ENCODE data around the gene C1orf115.

Gene C1orf115

DNA sequence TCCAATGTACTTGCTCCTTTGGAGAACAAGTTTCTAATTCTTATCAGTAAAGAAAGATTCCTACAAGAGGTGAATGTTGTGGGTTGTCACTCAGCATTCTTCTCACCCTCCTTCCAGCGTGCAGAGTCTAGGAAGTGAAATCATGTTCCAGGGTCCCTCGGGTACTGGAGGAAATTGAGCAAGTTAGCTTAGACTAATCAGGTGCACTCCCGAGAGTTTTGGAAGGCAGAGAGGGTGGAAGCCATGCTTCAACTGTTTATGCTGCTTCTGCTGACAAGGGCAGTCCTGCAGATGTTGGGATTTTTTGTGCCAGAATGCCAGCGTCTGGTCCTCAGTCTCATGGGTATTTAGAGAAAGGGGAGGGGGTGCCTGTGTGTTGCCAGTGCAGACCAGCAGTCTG is 5.3 kb upstream of the C1orf115 start:
- peaks cover 4% of the 10 kb centered on the region for H3K4me1 Mint-ChIP-seq
- H3K4me3 Mint-ChIP-seq = no peak overlapping the region
- H3K9me3 Mint-ChIP-seq = no peaks in the 10 kb centered on the region
- no peaks in the 10 kb centered on the region for H3K36me3 Mint-ChIP-seq
- H3K27ac Mint-ChIP-seq = no peak overlapping the region
- ATAC-seq = no peak
- no peak for DNase-seq (ENCODE audit: low spot score in 2 of 2)

DNA sequence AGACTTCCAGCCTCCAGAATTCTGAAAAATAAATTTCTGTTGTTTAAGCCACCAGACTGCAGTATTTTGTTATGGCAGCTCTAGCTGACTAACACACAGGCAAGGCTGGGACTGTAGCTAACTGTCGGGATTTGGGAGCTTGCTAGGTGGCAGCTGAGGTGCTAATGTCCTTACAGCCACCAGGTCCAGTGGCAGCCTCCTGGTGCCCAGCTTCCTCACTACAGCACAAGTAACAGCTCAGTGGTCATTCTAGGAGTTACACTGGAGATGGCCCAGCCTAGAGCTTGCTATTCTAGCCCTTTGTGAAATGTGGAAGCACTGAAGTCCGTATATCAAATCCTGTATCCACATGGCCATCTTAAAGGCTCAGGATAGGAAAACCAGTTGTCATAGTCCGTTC is 4.3 kb upstream of the C1orf115 start:
- peaks cover 7% of the 10 kb centered on the region for H3K4me1 Mint-ChIP-seq
- DNase-seq (ENCODE audit: low spot score in 2 of 2) (no peak), ATAC-seq (no peak)
- H3K9me3 Mint-ChIP-seq = no peaks in the 10 kb centered on the region
- no peak overlapping the region for H3K4me3 Mint-ChIP-seq
- no peaks in the 10 kb centered on the region for H3K36me3 Mint-ChIP-seq
- no peak overlapping the region for H3K27ac Mint-ChIP-seq

DNA sequence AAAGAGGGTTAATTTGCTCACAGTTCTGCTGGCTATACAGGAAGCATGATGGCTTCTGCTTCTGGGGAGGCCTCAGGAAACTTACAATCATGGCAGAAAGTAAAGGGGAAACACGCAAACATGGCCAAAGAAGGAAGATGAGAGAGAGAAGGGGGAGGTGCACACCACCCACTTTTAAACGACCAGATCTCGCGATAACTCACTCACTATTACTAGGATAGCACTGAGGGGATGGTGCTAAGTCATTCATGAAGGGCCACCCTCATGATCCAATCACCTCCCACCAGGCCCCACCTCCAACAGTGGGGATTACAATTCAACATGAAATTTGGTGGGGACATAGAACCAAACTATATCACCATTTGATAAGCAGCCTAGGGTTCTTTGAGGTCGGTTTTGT is 2.4 kb upstream of the C1orf115 start:
- Mint-ChIP-seq H3K36me3 (no peaks in the 10 kb centered on the region), H3K4me3 (no peak overlapping the region), H3K27ac (no peak overlapping the region), H3K9me3 (no peaks in the 10 kb centered on the region), H3K4me1 (peaks cover 7% of the 10 kb centered on the region)
- DNase-seq (ENCODE audit: low spot score in 2 of 2) = no peak
- no peak for ATAC-seq

DNA sequence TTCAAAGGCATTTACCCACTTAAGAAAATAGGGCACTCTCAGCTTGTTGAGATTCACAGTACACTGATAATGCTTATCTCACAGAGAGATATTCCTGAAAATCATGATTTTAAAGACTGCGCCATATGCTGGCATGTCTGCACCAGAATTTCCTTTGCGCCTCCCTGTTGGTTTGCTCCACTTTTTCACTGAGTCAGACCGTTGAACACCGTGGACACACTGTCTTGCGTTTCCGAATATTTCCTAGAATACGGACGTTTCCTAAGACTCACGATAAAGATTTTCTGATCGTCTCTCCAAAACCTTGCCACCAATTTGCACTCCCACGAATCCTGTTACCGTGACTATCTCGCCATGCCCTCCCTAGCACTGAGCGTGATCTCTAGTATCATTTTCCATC is 497 bp upstream of the C1orf115 start:
- peaks cover 7% of the 10 kb centered on the region for H3K4me1 Mint-ChIP-seq
- ATAC-seq = no peak

DNA sequence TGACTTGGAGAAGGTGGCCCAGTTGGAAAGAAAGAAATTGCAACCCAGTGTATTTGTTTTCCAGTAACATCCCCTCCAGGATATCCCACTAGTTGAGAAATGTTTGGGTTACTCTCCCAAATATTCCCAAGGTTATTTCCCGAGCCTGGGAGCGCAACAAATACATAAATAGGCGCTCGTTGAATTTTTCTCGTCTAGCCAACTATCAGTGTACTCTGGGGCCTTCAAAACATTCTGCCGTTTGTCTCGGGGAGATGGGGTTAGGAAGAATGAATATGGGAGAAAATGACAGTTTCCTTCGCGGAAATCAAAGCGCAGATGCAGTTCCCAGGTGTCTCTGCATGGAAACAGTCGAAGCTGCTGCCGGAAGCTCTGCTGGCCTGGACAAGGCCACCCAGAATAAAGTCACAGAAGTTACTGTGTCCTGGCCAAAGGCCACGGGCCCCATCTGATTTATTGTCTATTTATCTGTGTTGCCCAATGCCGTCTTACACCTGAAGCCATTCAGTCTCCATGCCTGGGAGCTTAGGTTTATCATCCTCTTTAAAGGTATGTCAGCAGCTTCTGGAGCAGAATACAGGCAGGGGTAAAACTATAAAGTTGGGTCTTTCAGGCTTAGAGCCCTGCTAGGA is 1.0 kb downstream of the C1orf115 start:
- H3K4me1 Mint-ChIP-seq = peaks cover 7% of the 10 kb centered on the region
- DNase-seq (ENCODE audit: low spot score in 2 of 2) (no peak), ATAC-seq (no peak)
- no peaks in the 10 kb centered on the region for H3K36me3 Mint-ChIP-seq
- H3K27ac Mint-ChIP-seq = no peak overlapping the region
- no peak overlapping the region for H3K4me3 Mint-ChIP-seq
- H3K9me3 Mint-ChIP-seq = no peaks in the 10 kb centered on the region

More for the DNA sequence above, 497 bp upstream of the C1orf115 start:
- no peak overlapping the region for H3K27ac Mint-ChIP-seq
- H3K9me3 Mint-ChIP-seq = no peaks in the 10 kb centered on the region
- no peaks in the 10 kb centered on the region for H3K36me3 Mint-ChIP-seq
- peak overlapping the region; percentile 66 for H3K4me3 Mint-ChIP-seq
- no peak for DNase-seq (ENCODE audit: low spot score in 2 of 2)

DNA sequence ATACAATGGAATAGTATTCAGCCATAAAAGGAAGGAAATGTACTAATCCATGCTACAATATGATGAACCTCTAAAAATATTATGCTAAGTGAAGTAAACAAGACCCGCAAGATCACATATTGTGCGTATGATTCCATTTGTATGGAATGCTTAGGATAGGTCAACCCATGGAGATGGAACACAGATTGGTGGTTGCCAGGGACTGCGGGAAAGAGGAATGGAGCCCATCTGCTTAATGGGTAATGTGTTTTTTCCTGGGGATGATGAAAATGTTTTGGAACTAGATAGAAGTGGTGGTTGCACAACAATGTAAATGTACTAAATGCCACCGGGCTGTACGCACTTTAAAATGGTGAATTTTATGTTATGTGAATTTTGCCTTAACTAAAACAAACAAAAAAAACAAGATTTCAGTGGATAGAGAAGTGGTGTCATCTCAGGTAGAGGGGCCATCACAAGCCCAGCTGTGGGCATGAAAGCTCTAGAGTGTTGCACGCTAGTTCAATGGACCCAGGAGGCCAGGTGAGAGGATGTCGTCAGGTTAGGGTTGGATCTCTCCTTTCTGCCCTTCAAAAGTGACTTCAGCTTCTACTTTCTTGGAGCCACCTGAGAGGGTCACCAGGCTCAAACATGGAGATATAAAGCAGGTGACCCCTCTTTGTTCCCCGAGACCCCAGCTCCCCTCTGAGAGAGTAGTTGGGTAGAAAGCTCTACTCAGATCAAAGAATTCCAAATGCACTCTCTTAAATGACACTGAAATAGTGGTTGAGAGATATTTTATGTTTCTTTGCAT is 2.5 kb downstream of the C1orf115 start:
- no peaks in the 10 kb centered on the region for H3K36me3 Mint-ChIP-seq
- no peak overlapping the region for H3K27ac Mint-ChIP-seq
- no peak overlapping the region for H3K4me3 Mint-ChIP-seq
- ATAC-seq = no peak
- H3K4me1 Mint-ChIP-seq = peaks cover 7% of the 10 kb centered on the region
- H3K9me3 Mint-ChIP-seq = no peaks in the 10 kb centered on the region
- peak in 1 of 2 donors; percentile 12 for DNase-seq (ENCODE audit: low spot score in 2 of 2)

DNA sequence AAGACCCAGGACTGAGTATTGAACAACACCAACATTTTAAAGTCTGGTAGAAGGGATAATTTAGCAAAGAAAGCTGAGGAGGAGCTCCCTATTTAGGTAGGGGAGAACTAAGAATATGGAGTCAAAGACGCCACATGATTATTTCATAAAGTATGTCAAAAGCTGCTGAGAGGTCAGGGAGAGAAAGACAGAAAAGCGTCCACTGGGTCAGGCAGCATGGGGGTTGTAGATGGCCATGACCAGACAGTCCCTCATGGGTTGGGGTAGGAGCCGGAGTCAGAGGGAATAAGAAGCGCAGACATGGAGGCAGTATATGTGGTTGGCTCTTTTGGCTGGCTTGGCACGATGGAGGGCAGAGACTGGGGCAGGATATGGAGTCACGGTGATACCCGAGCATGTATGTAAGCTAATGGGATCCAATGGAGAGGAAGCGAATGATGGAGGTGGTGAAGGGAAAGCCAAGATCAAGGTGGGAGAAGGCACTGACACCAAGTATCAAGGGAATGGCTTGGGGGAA is 4.8 kb downstream of the C1orf115 start:
- Mint-ChIP-seq H3K27ac (no peak overlapping the region), H3K4me1 (peaks cover 3% of the 10 kb centered on the region), H3K36me3 (no peaks in the 10 kb centered on the region), H3K4me3 (no peak overlapping the region), H3K9me3 (no peaks in the 10 kb centered on the region)
- peak in 1 of 2 donors; percentile 13 for DNase-seq (ENCODE audit: low spot score in 2 of 2)
- no peak for ATAC-seq

DNA sequence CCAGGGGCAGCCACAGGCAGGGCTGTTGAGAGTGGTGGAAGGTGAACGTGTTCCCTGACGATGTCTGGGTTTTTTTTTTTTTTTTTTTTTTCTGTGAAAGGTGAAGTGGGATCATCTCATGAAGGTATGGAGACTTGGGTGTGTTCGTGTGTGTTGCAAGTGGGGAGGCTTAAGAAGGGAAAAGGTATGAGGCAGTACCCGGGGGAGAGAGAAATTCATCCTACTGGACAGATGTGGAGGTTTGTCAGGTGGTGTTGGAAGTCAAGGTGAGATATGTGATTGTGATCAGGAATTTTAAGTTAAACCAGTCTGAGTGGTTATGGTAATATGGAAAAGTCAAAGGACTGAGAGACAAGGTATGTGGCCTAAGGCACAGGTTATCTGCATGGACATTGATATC is 5.3 kb downstream of the C1orf115 start:
- H3K27ac Mint-ChIP-seq = no peak overlapping the region
- no peak for DNase-seq (ENCODE audit: low spot score in 2 of 2)
- no peaks in the 10 kb centered on the region for H3K36me3 Mint-ChIP-seq
- H3K4me3 Mint-ChIP-seq = no peak overlapping the region
- H3K4me1 Mint-ChIP-seq = no peaks in the 10 kb centered on the region
- H3K9me3 Mint-ChIP-seq = no peaks in the 10 kb centered on the region
- ATAC-seq = no peak

DNA sequence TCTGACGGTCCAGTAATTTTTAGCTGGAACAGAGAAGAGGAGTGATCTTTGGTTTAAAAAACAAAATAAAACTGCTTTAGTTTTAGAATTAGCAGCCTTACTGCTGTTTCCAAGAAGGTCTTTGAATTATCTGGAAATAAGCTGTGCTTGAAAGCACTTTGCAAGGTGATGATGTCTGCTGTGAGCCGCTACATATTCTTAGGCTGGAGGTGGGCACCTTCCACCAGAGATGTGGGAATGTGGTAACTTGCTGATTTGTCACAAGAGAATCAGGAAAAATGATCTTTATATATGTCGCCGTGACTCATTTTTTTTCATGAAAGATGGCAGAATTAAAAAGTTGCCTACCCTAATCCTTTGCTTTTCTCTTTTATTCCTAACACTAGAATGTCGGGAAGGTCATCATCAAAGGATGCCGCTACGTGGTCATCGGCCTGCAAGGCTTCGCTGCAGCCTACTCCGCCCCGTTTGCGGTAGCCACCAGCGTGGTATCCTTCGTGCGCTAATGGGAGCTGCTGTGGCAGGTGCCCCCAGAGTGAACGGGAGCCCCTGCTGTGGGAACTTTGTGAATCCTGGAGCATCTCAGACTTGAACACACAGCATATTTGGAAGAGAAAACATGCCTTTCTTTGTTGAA is 6.2 kb downstream of the C1orf115 start:
- peak in 1 of 2 donors; percentile 6 for DNase-seq (ENCODE audit: low spot score in 2 of 2)
- Mint-ChIP-seq H3K9me3 (no peaks in the 10 kb centered on the region), H3K27ac (no peak overlapping the region), H3K4me1 (no peaks in the 10 kb centered on the region), H3K36me3 (no peaks in the 10 kb centered on the region), H3K4me3 (no peak overlapping the region)
- no peak for ATAC-seq

DNA sequence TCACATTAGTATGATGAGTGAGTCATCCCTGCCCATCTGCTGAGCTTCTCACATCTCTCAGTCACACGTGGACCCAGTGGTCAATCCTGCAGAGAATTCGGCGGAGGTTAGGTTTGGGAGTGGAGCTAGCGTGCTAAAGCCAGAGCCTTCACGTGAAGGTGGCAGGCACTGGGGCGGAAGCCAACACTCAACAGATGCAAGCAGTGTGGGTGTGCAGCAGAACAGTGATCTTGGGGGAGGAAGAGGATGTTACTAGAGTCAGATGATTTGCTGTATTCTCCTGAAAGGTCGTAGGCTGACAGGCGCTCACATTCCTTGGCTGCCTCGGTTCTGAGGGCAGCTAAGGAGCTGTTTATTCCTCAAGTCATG is 6.7 kb downstream of the C1orf115 start:
- ATAC-seq (no peak), DNase-seq (ENCODE audit: low spot score in 2 of 2) (peak in 1 of 2 donors; percentile 33)
- Mint-ChIP-seq H3K36me3 (no peaks in the 10 kb centered on the region), H3K27ac (no peak overlapping the region), H3K4me3 (no peak overlapping the region), H3K4me1 (no peaks in the 10 kb centered on the region), H3K9me3 (no peaks in the 10 kb centered on the region)

DNA sequence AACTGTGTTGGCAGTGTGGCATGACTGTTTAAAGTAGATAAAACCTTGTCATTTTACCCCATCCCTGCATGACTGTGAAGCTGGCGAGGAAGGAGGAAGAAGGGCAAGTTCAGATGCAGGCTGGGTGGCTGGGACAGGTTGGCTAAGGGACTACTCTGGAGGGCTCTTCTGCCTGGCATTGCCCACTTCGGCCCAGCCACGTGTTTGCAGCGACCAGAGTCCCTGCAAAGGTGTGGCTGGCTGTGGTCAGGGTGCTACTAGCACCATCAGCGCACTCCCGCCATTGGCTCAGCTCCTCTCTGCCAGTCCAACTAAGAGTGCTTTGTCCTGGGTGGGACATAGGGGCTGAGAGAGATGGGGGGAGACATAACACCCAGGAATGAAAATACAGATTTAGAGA is 7.2 kb downstream of the C1orf115 start:
- H3K4me1 Mint-ChIP-seq = no peaks in the 10 kb centered on the region
- no peaks in the 10 kb centered on the region for H3K36me3 Mint-ChIP-seq
- H3K9me3 Mint-ChIP-seq = no peaks in the 10 kb centered on the region
- no peak overlapping the region for H3K4me3 Mint-ChIP-seq
- no peak overlapping the region for H3K27ac Mint-ChIP-seq
- DNase-seq (ENCODE audit: low spot score in 2 of 2) = peak in 1 of 2 donors; percentile 30
- peak; percentile 8 for ATAC-seq

DNA sequence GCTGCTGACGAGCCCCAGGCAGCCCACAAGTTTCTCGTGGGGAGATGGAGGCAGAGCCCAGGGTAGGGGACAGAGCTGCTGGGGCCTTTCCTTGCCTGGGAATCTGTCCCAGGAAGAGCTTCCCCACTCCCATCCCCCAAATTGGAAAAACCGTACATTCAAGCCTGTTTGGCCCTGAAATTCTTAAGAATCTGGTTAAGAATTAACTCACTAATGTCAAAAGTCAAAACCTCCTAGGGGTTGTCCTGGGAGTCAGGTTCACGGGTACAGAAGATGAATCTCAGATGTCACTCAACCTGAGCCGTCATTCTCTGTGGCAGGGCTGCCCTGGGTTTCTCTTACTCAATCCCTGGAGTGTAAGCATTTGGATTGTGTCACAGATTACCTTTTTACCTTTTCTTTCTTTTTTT is 8.4 kb downstream of the C1orf115 start:
- H3K4me1 Mint-ChIP-seq = no peaks in the 10 kb centered on the region
- ATAC-seq (no peak), DNase-seq (ENCODE audit: low spot score in 2 of 2) (peak in 1 of 2 donors; percentile 8)
- H3K4me3 Mint-ChIP-seq = no peak overlapping the region
- no peak overlapping the region for H3K27ac Mint-ChIP-seq
- H3K36me3 Mint-ChIP-seq = no peaks in the 10 kb centered on the region
- H3K9me3 Mint-ChIP-seq = no peaks in the 10 kb centered on the region

DNA sequence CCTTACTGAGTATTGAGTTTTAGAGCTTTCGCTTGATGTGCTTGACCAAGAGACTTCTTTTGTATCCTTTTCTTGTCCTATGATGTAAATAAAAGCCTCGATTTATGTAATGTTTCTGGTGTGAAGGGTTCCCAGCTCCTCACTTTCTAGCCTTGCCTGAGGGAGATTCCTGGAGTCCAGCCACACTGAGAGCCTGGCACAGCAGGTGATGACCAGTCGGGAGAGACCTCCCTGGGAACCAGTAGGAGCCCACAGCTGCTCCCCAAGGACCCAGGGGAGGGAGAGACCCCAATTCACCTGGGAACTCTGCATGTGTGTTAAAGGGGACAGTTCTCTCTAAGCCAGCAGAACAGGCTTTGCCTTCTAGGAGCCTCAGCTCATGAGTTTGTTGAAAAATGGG is 8.9 kb downstream of the C1orf115 start:
- ATAC-seq = no peak
- Mint-ChIP-seq H3K36me3 (no peaks in the 10 kb centered on the region), H3K27ac (no peak overlapping the region), H3K4me3 (no peak overlapping the region), H3K9me3 (no peaks in the 10 kb centered on the region), H3K4me1 (no peaks in the 10 kb centered on the region)
- peak in 1 of 2 donors; percentile 37 for DNase-seq (ENCODE audit: low spot score in 2 of 2)

DNA sequence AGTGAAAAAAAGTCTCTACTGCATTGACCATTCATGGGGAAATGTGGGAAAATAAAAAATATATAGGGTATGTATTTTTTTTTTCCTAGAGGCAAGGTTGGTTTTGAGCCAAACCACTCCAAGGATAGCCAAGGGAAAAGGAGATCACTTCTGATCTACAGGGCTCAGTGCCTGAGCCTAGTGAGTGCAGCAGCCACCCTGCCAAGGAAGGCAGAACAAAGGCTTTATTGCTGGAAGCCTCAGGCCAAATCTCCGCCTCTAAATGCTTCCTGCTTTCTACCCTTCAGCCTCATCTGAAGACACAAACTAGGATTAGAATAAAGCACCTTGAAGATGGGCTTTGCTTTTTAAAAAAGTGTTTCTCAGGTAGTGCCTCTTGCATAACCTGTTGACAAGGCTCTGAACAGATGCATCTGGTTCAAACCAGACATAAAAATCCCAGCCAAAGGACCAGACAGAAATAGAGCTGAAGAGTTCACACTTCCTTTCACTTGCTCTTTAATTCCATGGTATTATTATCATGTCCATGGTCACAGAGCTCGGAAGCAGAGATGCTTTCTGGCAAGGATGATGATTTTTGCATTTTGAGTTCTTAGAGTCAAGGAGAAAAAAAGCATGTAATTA is 10.5 kb downstream of the C1orf115 start:
- no peaks in the 10 kb centered on the region for H3K4me1 Mint-ChIP-seq
- H3K36me3 Mint-ChIP-seq = no peaks in the 10 kb centered on the region
- H3K9me3 Mint-ChIP-seq = no peaks in the 10 kb centered on the region
- no peak overlapping the region for H3K27ac Mint-ChIP-seq
- no peak overlapping the region for H3K4me3 Mint-ChIP-seq
- DNase-seq (ENCODE audit: low spot score in 2 of 2) (peak in 1 of 2 donors; percentile 7), ATAC-seq (no peak)

DNA sequence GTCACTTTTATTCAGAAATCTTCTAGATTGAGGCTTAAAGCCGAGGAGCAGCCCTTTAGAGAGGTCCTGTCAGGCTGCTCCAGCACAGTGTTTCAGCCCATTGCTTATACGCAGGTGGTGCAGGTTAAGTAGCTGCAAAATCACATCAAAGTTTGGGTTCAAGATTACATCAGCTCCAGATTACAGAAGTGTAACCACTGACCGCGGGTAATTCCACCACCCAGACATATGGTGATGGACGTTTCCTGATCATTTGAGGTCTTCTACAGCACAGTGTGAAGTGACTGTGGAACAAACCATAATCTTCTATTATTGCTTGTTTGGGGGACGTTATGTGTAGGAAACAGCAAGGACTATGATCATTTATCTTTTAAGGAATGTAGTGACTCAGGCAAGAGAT is 11.8 kb downstream of the C1orf115 start:
- no peak for ATAC-seq
- DNase-seq (ENCODE audit: low spot score in 2 of 2) = peak in 1 of 2 donors; percentile 15
- H3K36me3 Mint-ChIP-seq = no peaks in the 10 kb centered on the region

More for the DNA sequence above, 11.8 kb downstream of the C1orf115 start:
- Mint-ChIP-seq H3K4me1 (no peaks in the 10 kb centered on the region), H3K9me3 (no peaks in the 10 kb centered on the region), H3K27ac (no peak overlapping the region), H3K4me3 (no peak overlapping the region)
